ENCODE data around the gene ARF3.

DNA sequence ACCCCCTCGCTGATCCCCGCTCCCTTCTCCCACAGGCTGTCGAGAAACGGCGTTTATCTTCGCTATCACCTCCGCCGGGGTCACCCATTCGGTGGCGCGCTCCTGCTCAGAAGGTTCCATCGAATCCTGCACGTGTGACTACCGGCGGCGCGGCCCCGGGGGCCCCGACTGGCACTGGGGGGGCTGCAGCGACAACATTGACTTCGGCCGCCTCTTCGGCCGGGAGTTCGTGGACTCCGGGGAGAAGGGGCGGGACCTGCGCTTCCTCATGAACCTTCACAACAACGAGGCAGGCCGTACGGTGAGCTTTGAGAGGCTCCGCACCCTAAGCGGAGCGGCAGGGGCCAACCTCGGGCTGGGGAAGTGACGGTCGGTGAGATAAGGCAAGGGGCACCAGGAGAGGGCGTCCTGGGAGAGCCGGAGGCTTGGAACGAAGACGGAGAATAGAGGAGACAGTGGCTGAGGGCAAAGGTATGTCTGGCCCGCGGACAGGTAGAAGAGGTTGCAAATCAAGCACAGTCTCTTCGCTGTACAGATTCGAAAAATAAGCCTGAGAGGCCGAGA, 23.2 kb upstream of the ARF3 start:
- TF ChIP-seq, protein P1, sequence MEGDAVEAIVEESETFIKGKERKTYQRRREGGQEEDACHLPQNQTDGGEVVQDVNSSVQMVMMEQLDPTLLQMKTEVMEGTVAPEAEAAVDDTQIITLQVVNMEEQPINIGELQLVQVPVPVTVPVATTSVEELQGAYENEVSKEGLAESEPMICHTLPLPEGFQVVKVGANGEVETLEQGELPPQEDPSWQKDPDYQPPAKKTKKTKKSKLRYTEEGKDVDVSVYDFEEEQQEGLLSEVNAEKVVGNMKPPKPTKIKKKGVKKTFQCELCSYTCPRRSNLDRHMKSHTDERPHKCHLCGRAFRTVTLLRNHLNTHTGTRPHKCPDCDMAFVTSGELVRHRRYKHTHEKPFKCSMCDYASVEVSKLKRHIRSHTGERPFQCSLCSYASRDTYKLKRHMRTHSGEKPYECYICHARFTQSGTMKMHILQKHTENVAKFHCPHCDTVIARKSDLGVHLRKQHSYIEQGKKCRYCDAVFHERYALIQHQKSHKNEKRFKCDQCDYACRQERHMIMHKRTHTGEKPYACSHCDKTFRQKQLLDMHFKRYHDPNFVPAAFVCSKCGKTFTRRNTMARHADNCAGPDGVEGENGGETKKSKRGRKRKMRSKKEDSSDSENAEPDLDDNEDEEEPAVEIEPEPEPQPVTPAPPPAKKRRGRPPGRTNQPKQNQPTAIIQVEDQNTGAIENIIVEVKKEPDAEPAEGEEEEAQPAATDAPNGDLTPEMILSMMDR (IDR thresholded peaks at IDR 0.05), result no peak
- TF ChIP-seq MAX (CRISPR knock-in tag; IDR thresholded peaks at IDR 0.05) (no peak; the same call in 1 of the 2 replicates), FOXK1 (CRISPR knock-in tag; IDR thresholded peaks at IDR 0.05) (no peak), ATF1 (CRISPR knock-in tag; IDR thresholded peaks at IDR 0.05) (no peak), MYBL2 (CRISPR knock-in tag; IDR thresholded peaks at IDR 0.05) (no peak)

Measured in WTC11 (cell line).